ENCODE results near the gene LDB2.

The LDB2 gene

DNA sequence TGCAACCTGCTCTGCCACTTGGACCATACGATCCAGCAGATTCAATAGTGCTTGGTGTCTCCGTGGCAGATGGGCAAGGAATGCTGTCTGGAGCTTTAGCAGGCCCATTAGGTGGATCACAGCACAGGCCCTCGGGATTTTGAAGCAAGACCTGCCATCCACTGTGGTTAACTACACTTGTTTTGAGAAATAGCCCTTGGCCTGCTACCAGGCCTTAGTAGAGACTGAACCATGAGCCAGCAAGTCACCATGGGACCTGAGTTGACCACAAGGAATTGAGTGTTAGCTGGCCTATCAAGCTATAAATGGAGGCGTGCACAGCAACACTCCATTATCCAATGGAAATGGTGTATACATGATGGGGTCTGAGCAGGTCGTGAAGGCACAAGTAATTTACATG lies 14.5 kb upstream of the LDB2 start:
- H3K9me3 ChIP-seq (ENCODE audit: control insufficient read depth, insufficient read depth, low read length), result no peaks in the 10 kb centered on the region
- H3K9me2 ChIP-seq (replicated peaks; ENCODE audit: control insufficient read depth, low read length), result no peaks in the 10 kb centered on the region
- no peaks in the 10 kb centered on the region; the same call in 1 of the 2 replicates for H4K20me1 ChIP-seq (ENCODE audit: control insufficient read depth, insufficient read depth, low read depth, low read length)
- H3K4me2 ChIP-seq (ENCODE audit: low read length), result no peak overlapping the region
- TF ChIP-seq, protein P1, sequence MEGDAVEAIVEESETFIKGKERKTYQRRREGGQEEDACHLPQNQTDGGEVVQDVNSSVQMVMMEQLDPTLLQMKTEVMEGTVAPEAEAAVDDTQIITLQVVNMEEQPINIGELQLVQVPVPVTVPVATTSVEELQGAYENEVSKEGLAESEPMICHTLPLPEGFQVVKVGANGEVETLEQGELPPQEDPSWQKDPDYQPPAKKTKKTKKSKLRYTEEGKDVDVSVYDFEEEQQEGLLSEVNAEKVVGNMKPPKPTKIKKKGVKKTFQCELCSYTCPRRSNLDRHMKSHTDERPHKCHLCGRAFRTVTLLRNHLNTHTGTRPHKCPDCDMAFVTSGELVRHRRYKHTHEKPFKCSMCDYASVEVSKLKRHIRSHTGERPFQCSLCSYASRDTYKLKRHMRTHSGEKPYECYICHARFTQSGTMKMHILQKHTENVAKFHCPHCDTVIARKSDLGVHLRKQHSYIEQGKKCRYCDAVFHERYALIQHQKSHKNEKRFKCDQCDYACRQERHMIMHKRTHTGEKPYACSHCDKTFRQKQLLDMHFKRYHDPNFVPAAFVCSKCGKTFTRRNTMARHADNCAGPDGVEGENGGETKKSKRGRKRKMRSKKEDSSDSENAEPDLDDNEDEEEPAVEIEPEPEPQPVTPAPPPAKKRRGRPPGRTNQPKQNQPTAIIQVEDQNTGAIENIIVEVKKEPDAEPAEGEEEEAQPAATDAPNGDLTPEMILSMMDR (IDR thresholded peaks at IDR 0.05; ENCODE audit: low read depth, low read length, poor library complexity, severe bottlenecking), result no peak
- no peaks in the 10 kb centered on the region for H3K79me2 ChIP-seq (ENCODE audit: control insufficient read depth, low read length)
- no peaks in the 10 kb centered on the region for H3K4me1 ChIP-seq (ENCODE audit: control insufficient read depth, low read length)
- H3K4me3 ChIP-seq (ENCODE audit: low read length), result no peak overlapping the region
- no peaks in the 10 kb centered on the region for H3K27me3 ChIP-seq (ENCODE audit: control insufficient read depth, low read length)
- no peaks in the 10 kb centered on the region for H3K36me3 ChIP-seq (ENCODE audit: control insufficient read depth, low read length)
- H3K27ac ChIP-seq (ENCODE audit: low read depth, low read length), result no peak overlapping the region
- no peaks in the 10 kb centered on the region for H3F3A ChIP-seq (ENCODE audit: control insufficient read depth, insufficient read depth)

DNA sequence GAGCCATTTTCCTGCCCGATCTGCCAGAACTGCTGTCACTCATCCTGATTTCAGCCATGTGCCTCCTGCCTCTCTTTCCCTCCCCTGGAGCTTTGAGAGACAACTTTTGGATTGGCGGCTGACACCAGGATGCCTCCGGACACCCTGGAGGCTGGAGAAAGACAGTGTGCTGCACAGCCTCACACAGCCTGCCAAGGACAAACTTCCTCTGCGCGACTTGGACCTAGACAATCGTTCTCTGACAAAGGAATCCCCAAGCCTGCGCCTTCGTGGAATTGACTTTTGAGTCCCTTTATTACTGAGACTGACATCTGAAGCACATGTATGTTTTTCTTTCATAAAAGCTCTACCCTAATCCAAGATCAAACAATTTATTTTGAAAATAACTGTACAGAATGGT lies 10.8 kb upstream of the LDB2 start:
- Histone ChIP-seq H3K9me3 (ENCODE audit: control insufficient read depth, insufficient read depth, low read length) (no peaks in the 10 kb centered on the region), H3F3A (ENCODE audit: control insufficient read depth, insufficient read depth) (no peaks in the 10 kb centered on the region), H3K9me2 (replicated peaks; ENCODE audit: control insufficient read depth, low read length) (no peaks in the 10 kb centered on the region), H3K4me3 (ENCODE audit: low read length) (no peak overlapping the region), H3K36me3 (ENCODE audit: control insufficient read depth, low read length) (no peaks in the 10 kb centered on the region), H3K79me2 (ENCODE audit: control insufficient read depth, low read length) (no peaks in the 10 kb centered on the region), H4K20me1 (ENCODE audit: control insufficient read depth, insufficient read depth, low read depth, low read length) (no peaks in the 10 kb centered on the region), H3K4me2 (ENCODE audit: low read length) (no peak overlapping the region), H3K4me1 (ENCODE audit: control insufficient read depth, low read length) (no peaks in the 10 kb centered on the region), H3K27ac (ENCODE audit: low read depth, low read length) (no peak overlapping the region), H3K27me3 (ENCODE audit: control insufficient read depth, low read length) (no peaks in the 10 kb centered on the region)
- no peak for TF ChIP-seq EZH2phosphoT487 (IDR thresholded peaks at IDR 0.05; ENCODE audit: borderline replicate concordance, low read length)
- TF ChIP-seq, protein P1 (IDR thresholded peaks at IDR 0.05; ENCODE audit: low read depth, low read length, poor library complexity, severe bottlenecking), result no peak

DNA sequence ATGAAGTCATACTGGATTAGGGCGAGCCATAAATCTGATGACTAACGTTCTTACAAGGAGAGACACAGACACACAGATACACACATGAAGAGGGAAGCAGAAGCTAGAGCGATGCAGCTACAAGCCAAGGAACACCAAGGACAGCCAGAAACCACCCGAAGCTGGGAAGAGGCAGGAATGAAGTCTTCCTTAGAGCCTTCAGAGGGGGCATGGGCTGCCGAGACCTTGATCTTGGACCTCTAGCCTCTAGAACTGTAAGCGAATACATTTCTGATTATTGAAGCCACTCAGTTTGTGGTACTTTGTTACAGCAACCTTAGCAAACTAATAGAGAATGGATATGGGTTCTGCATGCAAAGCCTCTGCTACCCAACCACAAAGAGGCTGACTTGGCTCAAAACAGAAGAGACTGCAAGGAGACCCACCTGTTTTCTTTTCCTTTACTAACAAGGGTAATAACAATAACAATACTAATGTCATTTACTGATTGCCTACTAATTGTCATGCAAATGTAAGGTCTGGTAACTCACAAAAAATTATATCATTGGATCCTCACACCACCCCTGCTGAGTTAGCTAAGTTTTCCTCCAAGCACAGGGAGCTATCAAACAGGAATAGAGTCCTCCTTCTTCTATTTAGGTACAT lies 10.1 kb upstream of the LDB2 start:
- Histone ChIP-seq H4K20me1 (ENCODE audit: control insufficient read depth, insufficient read depth, low read depth, low read length) (no peaks in the 10 kb centered on the region), H3K79me2 (ENCODE audit: control insufficient read depth, low read length) (no peaks in the 10 kb centered on the region), H3K9me3 (ENCODE audit: control insufficient read depth, insufficient read depth, low read length) (no peaks in the 10 kb centered on the region), H3K27ac (ENCODE audit: low read depth, low read length) (no peak overlapping the region), H3F3A (ENCODE audit: control insufficient read depth, insufficient read depth) (no peaks in the 10 kb centered on the region), H3K36me3 (ENCODE audit: control insufficient read depth, low read length) (no peaks in the 10 kb centered on the region), H3K9me2 (replicated peaks; ENCODE audit: control insufficient read depth, low read length) (no peaks in the 10 kb centered on the region), H3K4me3 (ENCODE audit: low read length) (no peak overlapping the region), H3K4me1 (ENCODE audit: control insufficient read depth, low read length) (no peaks in the 10 kb centered on the region), H3K27me3 (ENCODE audit: control insufficient read depth, low read length) (no peaks in the 10 kb centered on the region), H3K4me2 (ENCODE audit: low read length) (no peak overlapping the region)
- TF ChIP-seq, protein P1 (IDR thresholded peaks at IDR 0.05; ENCODE audit: low read depth, low read length, poor library complexity, severe bottlenecking), result no peak
- TF ChIP-seq EZH2phosphoT487 (IDR thresholded peaks at IDR 0.05; ENCODE audit: borderline replicate concordance, low read length), result no peak
